WERI-Rb-1 (cell line): ENCODE results near the gene FBXL17.

ENCODE experiments used
- DNase-seq: peaks from one replicate; pipeline ENCODE4 v3.0.0-alpha.2; 2020
- H3K27ac ChIP-seq: fragments of 250-450 bp; sonication (Bioruptor Pico); 2 replicates; pipeline ENCODE4 v1.5.1; 2020; ENCODE audit warnings: mild to moderate bottlenecking, moderate library complexity
- H3K27me3 ChIP-seq: fragments of 250-450 bp; sonication (Bioruptor Pico); 2 replicates; pipeline ENCODE4 v1.5.1; 2021; ENCODE audit warnings: mild to moderate bottlenecking, low read depth, moderate library complexity; ENCODE audit not compliant: insufficient read depth, severe bottlenecking
- H3K36me3 ChIP-seq: fragments of 250-450 bp; sonication (Bioruptor Pico); 2 replicates; pipeline ENCODE4 v1.5.1; 2020; ENCODE audit warnings: mild to moderate bottlenecking, moderate library complexity
- H3K4me3 ChIP-seq: 2 replicates; pipeline ENCODE4 v1.5.1; 2011; ENCODE audit warnings: low read depth, mild to moderate bottlenecking, control low read depth, low read length
- H3K9me3 ChIP-seq: fragments of 250-450 bp; sonication (Bioruptor Pico); 2 replicates; pipeline ENCODE4 v1.5.1; 2021; ENCODE audit warnings: mild to moderate bottlenecking, moderate library complexity; ENCODE audit not compliant: severe bottlenecking
- TF ChIP-seq, protein P1 (sequence below): IDR thresholded peaks from 2 replicates; pipeline ENCODE4 v1.5.1; 2011; ENCODE audit warnings: low read depth, mild to moderate bottlenecking, control low read depth, inconsistent platforms, low read length

The FBXL17 gene

DNA sequence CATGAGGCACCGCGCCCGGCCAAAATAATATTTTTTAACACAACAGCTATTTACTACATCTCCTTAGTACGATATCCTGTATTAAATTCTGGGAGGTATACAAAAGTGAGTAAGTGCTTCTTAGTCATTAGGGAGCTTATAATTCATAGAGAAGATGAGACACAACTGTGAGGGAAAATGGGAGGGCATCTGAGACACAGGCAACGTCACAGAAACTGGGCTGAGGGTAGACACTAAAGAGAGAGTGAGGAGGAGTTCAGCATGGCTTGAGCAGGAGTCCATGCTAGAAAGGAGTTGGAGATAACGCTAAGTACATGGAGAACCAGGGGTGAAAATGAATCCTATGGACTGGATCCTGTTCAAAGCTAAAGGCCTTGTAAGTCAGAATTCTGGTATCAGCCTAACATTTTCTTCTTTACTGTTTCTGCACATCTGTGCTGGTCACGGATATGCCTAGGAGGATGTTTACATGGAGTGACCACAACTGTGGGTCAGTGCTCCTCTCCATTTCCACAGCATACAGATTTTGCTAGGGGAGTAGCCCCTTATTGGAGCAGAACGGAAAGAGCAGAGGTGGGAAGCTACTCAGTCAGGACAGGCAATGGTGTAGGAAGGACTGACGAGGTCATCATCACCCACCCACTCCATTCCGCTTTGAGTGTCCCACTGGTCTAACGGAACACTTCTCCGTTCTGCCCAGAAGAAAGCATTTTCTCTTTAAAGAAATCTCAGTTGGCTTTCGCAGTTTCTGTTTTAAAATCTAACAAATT lies 400.8 kb downstream of the FBXL17 start:
- Histone ChIP-seq H3K27ac (no peak overlapping the region), H3K36me3 (no peaks in the 10 kb centered on the region), H3K27me3 (no peaks in the 10 kb centered on the region), H3K9me3 (no peaks in the 10 kb centered on the region), H3K4me3 (no peak overlapping the region)
- no peak for DNase-seq
- TF ChIP-seq, protein P1, sequence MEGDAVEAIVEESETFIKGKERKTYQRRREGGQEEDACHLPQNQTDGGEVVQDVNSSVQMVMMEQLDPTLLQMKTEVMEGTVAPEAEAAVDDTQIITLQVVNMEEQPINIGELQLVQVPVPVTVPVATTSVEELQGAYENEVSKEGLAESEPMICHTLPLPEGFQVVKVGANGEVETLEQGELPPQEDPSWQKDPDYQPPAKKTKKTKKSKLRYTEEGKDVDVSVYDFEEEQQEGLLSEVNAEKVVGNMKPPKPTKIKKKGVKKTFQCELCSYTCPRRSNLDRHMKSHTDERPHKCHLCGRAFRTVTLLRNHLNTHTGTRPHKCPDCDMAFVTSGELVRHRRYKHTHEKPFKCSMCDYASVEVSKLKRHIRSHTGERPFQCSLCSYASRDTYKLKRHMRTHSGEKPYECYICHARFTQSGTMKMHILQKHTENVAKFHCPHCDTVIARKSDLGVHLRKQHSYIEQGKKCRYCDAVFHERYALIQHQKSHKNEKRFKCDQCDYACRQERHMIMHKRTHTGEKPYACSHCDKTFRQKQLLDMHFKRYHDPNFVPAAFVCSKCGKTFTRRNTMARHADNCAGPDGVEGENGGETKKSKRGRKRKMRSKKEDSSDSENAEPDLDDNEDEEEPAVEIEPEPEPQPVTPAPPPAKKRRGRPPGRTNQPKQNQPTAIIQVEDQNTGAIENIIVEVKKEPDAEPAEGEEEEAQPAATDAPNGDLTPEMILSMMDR, result no peak

DNA sequence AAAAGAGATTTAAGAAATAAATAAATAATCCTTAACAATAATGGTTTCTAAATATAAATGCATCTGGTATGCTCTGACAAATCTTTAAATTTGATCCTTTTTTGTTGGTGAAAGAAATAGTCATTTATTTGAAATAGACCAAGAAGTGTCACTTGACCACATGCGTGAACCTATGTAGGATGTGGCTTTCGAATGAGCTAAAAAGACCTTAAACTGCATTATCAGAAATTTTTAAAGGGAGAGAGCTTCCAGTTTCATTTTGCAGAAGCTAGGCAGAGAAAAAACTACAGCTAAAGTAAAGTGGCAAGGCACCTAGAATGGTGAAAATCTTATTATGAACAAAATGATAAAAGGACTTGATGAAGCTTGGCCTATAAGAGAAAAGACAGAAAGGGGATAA lies 402.0 kb downstream of the FBXL17 start:
- TF ChIP-seq, protein P1, result no peak
- DNase-seq, result no peak
- no peaks in the 10 kb centered on the region for H3K9me3 ChIP-seq
- H3K27ac ChIP-seq, result no peak overlapping the region
- H3K36me3 ChIP-seq, result no peaks in the 10 kb centered on the region
- H3K4me3 ChIP-seq, result no peak overlapping the region
- no peaks in the 10 kb centered on the region for H3K27me3 ChIP-seq

DNA sequence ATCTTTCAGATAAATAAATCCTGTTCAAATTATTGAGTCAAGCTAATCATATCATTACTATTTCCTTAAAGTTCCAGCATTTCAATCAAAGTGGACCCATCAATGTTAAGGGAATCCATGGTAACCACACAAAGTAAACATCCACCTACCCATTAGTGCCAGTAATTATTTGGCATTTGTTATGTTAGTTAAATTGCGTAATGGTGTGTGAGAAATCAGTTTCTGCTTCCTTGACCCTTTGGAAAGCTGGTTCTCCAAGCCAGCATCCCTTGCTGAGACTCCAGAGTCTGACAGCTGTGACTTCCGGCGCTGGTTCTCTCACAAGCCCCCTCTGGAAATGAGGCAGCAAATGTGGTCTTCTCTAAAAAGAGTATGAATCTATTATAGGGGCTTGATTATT lies 402.6 kb downstream of the FBXL17 start:
- no peak overlapping the region for H3K27ac ChIP-seq
- TF ChIP-seq, protein P1, result no peak
- no peaks in the 10 kb centered on the region for H3K36me3 ChIP-seq
- no peaks in the 10 kb centered on the region for H3K27me3 ChIP-seq
- no peak for DNase-seq
- H3K4me3 ChIP-seq, result no peak overlapping the region
- H3K9me3 ChIP-seq, result no peaks in the 10 kb centered on the region

DNA sequence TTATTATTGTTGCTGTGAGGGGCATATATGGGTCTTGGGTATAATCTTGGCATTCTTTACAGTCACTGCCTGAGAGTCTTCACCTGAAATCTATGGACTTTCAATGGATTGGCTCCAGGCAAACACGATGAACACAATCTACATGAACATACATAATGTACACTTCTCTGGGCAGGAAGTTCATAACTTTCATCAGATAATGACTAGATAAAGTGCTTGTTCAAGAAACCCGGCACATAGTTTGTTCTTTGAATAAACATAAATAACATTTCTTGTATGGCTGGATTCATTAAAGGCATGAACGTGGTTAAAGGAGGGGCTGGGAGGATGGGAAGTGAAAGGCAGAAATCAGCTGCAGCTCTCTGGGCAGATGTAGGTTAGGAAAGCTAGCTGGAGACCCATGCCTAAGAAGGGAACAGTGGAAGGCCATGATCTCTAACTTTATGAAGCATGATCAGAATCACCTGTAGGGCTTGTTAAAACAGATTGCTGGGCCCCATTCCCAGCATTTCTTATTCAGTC lies 404.3 kb downstream of the FBXL17 start:
- no peak for DNase-seq

DNA sequence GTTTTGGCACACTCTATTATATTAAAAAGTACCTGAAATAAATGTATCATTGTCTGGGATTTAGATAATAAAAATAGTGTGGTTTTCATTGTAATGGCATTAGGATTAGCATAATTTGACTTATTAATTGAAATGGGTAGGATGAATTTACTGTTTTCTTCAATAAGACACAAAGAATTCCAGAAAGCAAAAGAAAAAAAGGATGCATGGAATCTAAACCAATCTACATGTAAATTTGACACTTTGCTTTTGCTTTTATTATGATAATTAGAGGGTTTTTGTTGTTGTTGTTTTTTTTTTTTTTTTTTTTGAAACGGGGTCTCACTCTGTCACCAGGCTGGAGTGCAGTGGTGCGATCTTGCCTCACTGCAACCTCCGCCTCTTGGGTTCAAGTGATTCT lies 406.3 kb downstream of the FBXL17 start:
- H3K27ac ChIP-seq, result no peak overlapping the region
- H3K36me3 ChIP-seq, result no peaks in the 10 kb centered on the region
- no peak overlapping the region for H3K4me3 ChIP-seq
- DNase-seq, result no peak
- no peaks in the 10 kb centered on the region for H3K9me3 ChIP-seq
- TF ChIP-seq, protein P1, result no peak
- no peaks in the 10 kb centered on the region for H3K27me3 ChIP-seq

More for the DNA sequence above, 404.3 kb downstream of the FBXL17 start:
- TF ChIP-seq, protein P1, result no peak
- no peaks in the 10 kb centered on the region for H3K27me3 ChIP-seq
- H3K9me3 ChIP-seq, result no peaks in the 10 kb centered on the region
- H3K4me3 ChIP-seq, result no peak overlapping the region
- H3K27ac ChIP-seq, result no peak overlapping the region
- no peaks in the 10 kb centered on the region for H3K36me3 ChIP-seq

DNA sequence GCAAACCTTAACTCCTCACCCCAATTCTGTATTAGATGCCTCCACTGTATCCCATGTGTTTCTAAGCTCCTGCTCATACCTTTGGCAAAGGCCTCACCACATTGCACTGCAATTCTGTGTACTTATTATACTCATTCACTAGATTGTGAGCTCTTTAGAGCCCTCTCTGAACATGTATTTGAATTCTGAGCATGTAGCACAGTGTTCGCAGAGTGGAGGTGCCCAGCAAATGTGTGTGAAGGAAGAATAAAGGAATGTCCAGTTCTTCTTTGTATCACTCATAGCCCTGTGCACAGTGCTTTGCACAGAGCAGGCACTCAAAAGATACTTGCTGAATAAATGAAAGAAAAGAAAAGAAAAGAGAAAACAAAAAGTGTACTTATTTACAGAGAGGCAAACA lies 410.1 kb downstream of the FBXL17 start:
- Histone ChIP-seq H3K27me3 (no peaks in the 10 kb centered on the region), H3K36me3 (no peaks in the 10 kb centered on the region), H3K4me3 (no peak overlapping the region), H3K27ac (no peak overlapping the region), H3K9me3 (no peaks in the 10 kb centered on the region)
- no peak for DNase-seq
- TF ChIP-seq, protein P1, result no peak
